Eye (tissue), 1 donor: Measurements from ENCODE around the gene KRT1.
A peak's percentile ranks its signal among the peaks of the same experiment; 100 is the strongest.
"Not testable (repeated sequence)": the region's sequence is repeated elsewhere in the genome, so short reads cannot be mapped to it uniquely, and the experiment has no call there.

Experiments
- DNase-seq: peaks from one replicate; pipeline ENCODE4 v3.0.0-alpha.2; 2015

Gene KRT1

GRCh38 chr12:52681526-52682380 lies 1.5 kb upstream of the KRT1 start:
- DNase-seq = no peak

DNA sequence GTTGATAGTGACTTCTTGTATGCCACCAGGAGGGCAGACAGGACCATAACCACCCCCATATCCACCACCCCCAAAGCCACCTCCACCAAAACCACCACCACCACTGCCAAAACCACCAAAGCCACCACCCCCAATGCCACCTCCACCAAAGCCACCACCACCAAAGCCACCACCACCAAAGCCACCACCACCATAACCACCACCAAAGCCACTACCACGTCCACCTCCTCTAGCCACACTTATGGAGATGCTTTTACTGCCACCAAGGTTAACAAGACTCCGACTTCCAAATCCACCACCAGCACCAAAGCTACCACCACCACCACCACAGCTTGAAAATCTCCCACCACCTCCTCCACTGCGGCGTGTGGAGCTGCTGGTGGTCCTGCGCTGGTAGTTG lies 332 bp downstream of the KRT1 start:
- DNase-seq = no peak

- DNase-seq = no peak
These were observed 2.5 kb downstream of the KRT1 start for GRCh38 chr12:52677671-52678070.

DNA sequence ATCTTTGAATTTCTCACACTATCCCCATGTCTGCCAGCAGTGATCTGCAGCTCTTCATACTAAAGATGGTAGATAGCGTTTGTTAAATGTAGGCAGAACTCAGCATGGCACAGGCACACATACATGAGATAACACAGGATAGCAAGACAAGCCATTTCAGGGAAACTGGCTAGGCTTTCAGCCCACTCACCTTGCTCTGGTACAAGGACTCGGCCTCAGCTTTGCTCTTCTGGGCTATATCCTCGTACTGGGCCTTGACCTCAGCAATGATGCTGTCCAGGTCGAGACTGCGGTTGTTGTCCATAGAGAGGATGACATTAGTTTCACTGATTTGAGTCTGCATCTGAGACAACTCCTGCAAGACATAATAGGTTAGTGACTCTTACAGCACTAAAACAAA lies 3.1 kb downstream of the KRT1 start:
- no peak for DNase-seq

GRCh38 chr12:52676163-52676562 lies 4.0 kb downstream of the KRT1 start:
- no peak for DNase-seq

- DNase-seq = no peak
These were observed 4.9 kb downstream of the KRT1 start for GRCh38 chr12:52675301-52675701.

DNA sequence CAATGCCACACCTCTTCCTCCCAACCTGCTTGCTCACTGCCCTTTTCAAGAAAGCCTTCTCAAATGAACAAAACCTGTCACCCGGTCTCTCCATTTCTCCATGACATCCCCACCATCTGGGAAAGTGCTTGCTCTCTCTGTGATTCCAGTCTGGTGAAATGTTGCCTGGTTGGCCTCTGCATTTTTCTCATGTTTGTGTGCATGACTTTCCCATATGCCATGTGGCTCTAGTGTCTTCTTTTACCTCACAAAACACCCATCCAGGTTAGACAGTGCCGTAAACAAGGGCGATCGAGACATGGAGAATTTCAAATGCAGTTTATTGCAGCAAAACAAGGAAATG lies 5.8 kb downstream of the KRT1 start:
- no peak for DNase-seq

GRCh38 chr12:52673713-52674432 lies 6.3 kb downstream of the KRT1 start:
- DNase-seq = no peak

GRCh38 chr12:52673217-52673616 lies 7.0 kb downstream of the KRT1 start:
- no peak for DNase-seq

- DNase-seq = no peak
These were observed 7.8 kb downstream of the KRT1 start for GRCh38 chr12:52672321-52672933.

- DNase-seq = no peak
These were observed 9.2 kb downstream of the KRT1 start for GRCh38 chr12:52670961-52671360.

DNA sequence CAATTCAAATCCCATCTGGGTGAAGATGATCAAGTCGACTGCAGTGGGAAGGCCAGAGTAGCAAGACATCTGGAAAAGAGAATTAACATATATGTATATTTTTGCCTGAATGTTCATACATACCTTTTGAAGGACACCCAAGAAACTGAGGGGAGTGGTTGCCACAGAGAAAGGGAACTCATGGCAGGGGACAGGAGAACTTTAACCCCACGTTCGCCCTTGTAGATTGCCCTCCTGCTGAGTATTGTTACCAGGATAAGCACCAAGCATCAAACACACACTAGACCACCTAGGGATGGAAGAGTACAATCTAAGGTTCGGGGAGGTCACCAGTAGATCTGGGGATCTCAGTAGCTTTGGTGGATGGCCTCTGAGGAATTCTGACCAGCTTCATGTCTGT lies 9.7 kb downstream of the KRT1 start:
- DNase-seq = no peak

GRCh38 chr12:52669941-52670340 lies 10.3 kb downstream of the KRT1 start:
- DNase-seq = not testable (repeated sequence)

- no peak for DNase-seq
These were observed 10.8 kb downstream of the KRT1 start for GRCh38 chr12:52669426-52669825.

- no peak for DNase-seq
These were observed 12.3 kb downstream of the KRT1 start for GRCh38 chr12:52667931-52668330.

DNA sequence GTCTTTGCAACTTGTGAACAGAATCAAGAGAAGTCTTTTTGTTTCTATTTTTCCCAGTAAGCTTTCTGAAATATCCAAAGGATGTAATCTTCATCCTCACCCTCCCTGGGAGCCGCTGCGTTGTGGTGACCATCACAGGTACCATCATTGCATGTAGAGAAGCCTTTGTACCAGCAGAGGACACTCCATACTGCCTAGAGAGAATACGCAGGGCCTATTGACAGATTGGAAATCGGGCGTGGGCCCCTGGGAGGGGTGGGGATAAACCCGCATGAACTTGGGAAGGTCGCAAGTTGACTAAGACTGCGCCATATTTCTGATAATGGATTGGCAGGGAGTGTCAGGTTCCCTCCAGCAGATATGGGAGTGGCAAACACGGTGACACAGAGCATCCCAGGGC lies 12.7 kb downstream of the KRT1 start:
- no peak for DNase-seq

DNA sequence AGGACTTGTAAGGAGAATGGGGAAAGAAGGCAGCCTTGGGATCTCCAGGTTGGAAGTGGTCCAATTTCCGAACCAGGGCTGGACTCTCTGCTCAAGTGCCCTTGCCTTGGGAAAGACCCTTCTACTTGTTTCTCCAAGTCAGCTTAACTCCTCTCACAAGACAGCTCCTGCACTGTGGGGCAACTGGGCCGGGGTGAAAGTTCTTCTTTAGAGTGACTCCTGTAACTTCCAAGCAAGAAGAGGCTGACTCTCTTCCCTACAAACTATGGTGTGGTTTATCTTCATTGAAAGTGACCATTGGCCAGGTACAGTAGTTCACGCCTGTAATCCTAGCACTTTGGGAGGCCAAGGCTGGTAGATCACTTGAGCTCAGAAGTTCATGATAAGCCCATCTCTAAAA lies 13.7 kb downstream of the KRT1 start:
- no peak for DNase-seq

DNA sequence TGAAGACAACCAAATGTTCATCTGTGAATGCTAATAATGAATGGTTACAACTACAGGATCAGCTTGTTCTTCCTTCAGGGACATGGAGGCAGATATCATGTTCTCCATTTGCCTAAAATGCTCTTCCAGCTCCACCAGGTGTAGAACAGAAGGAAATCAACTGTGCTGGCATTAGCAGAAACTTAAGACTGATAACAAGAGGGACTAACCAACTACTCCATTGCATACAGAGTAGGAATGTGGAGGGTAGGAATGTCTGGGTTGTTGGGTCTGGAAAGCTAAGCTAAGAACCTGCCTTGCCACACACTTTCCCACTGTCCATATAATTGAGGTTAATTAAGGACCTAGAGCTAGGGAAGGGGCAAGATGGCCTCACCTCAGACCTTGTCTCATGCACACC lies 16.8 kb downstream of the KRT1 start:
- no peak for DNase-seq

DNA sequence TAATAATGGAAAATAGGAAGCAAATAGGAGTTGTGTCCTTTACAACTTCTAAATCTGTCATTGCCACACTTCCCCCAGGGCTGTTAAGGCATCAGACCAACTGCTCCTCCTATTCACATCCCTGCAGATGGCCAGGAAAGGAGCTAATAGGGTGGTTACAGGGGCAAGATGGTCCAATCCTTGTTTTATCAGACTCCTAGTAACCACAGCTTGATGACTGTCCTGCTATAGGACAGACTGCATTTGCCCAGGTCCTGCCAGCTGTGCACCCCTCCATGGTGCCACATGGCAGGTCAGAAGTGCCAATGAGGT lies 17.3 kb downstream of the KRT1 start:
- DNase-seq = no peak

GRCh38 chr12:52662093-52662917 lies 17.9 kb downstream of the KRT1 start:
- peak; percentile 22 for DNase-seq

GRCh38 chr12:52661668-52662067 lies 18.5 kb downstream of the KRT1 start:
- no peak for DNase-seq

GRCh38 chr12:52660934-52661499 lies 19.2 kb downstream of the KRT1 start:
- no peak for DNase-seq

GRCh38 chr12:52659951-52660350 lies 20.3 kb downstream of the KRT1 start:
- no peak for DNase-seq
